ENCODE measurements around the gene ABCA1. TPM values are rescaled to one million over a fixed set of nuclear protein-coding genes. Genes with fewer than 3 reads are reported as not detected.

Gene ABCA1
- total and polyA plus RNA-seq, 2 of the 13 experiments (the other 11 are each of a cell fraction or from before 2014, with no cell fraction given), result 26.8 to 63.8 TPM

- H2AFZ ChIP-seq (ENCODE audit: low read length), result no peak overlapping the region
- no peaks in the 10 kb centered on the region for H3K27me3 ChIP-seq (ENCODE audit: control insufficient read depth in 1 of 2, insufficient read depth in 2 of 2, low read length in 2 of 2)
- H3K9me3 ChIP-seq (ENCODE audit: low read length), result no peaks in the 10 kb centered on the region
- no peaks in the 10 kb centered on the region; the same call in 1 of the 2 replicates for H3K4me1 ChIP-seq (ENCODE audit: insufficient read depth, low read length)
- H3K36me3 ChIP-seq (replicated peaks in 1 of 2; ENCODE audit: control insufficient read depth in 1 of 2, insufficient read depth in 2 of 2, low read length in 2 of 2), result no peaks in the 10 kb centered on the region
- in situ Hi-C loops (cut with HindIII; ENCODE audit: extremely low pct_ligation_motif_present, low pct_unique_long_range_greater_than_20kb), result no loop called here
- ChIA-PET POLR2A (no interaction called here), CTCF (ENCODE audit: low intra/inter-chr PET ratio, low total read pairs) (no interaction called here)
- no peak for ATAC-seq
- H3K27ac ChIP-seq (ENCODE audit: extremely low read length, insufficient read depth, low read length), result no peak overlapping the region
- intact Hi-C loops (cut with micrococcal nuclease; ENCODE audit: unreplicated experiment), result loop anchor here (5.0 kb wide), 1 partner anchor 953 kb away; no protein-coding TSS in a partner anchor
- H4K20me1 ChIP-seq (ENCODE audit: insufficient read depth, low read length), result no peaks in the 10 kb centered on the region
- 3% methylated on average over 1 of the region's 1 CpG for WGBS (ENCODE audit: low lambda C conversion rate)
- no peak overlapping the region for H3K9ac ChIP-seq (ENCODE audit: insufficient read depth, low read depth, low read length)
- H3K4me2 ChIP-seq (ENCODE audit: low read depth, low read length), result no peak overlapping the region
- no TSS peak for BruUV-seq (replicated peaks)
- no peak for DNase-seq (ENCODE audit: low spot score)
- TF ChIP-seq DPF2 (CRISPR knock-in tag; IDR thresholded peaks at IDR 0.05; ENCODE audit: borderline replicate concordance, low read depth), result no peak
- no peak for TF ChIP-seq LRRFIP1 (CRISPR knock-in tag; conservative IDR thresholded peaks at IDR 0.05)
- no peak for TF ChIP-seq PAWR (CRISPR knock-in tag; IDR thresholded peaks at IDR 0.05; ENCODE audit: borderline replicate concordance)
- TF ChIP-seq ZMYM4 (CRISPR knock-in tag; IDR thresholded peaks at IDR 0.05), result no peak
- TF ChIP-seq NCOR1 (IDR thresholded peaks at IDR 0.05; ENCODE audit: borderline replicate concordance, low read length), result no peak
- no peak for FAIRE-seq
- H3K4me3 ChIP-seq (replicated peaks in 1 of 3; ENCODE audit: insufficient read depth in 1 of 3, low read depth in 2 of 3, low read length in 3 of 3), result no peak overlapping the region
- H3K79me2 ChIP-seq (ENCODE audit: insufficient read depth, low read length), result no peaks in the 10 kb centered on the region
Measured at GRCh38 chr9:104740621-104741020, 187.3 kb downstream of the ABCA1 start.

GRCh38 chr9:104738452-104738851, 189.5 kb downstream of the ABCA1 start:
- CTCF ChIA-PET (ENCODE audit: low intra/inter-chr PET ratio, low total read pairs), result no interaction called here
- TF ChIP-seq ATF7 (IDR thresholded peaks at IDR 0.05), result no peak
- TF ChIP-seq ATF7 (CRISPR knock-in tag; IDR thresholded peaks at IDR 0.05), result no peak
- no peak for TF ChIP-seq ZBTB37 (CRISPR knock-in tag; IDR thresholded peaks at IDR 0.05)
- no peak for TF ChIP-seq ZNF552 (CRISPR knock-in tag; IDR thresholded peaks at IDR 0.05; ENCODE audit: borderline replicate concordance)
- no peak for TF ChIP-seq DR1 (CRISPR knock-in tag; IDR thresholded peaks at IDR 0.05)
- no peak for TF ChIP-seq SSRP1 (CRISPR knock-in tag; IDR thresholded peaks at IDR 0.05)
- TF ChIP-seq SALL2 (CRISPR knock-in tag; IDR thresholded peaks at IDR 0.05), result no peak

More at GRCh38 chr9:104738452-104738851, 189.5 kb downstream of the ABCA1 start:
- no peak overlapping the region for H3K9ac ChIP-seq (ENCODE audit: insufficient read depth, low read depth, low read length)
- in situ Hi-C loops (cut with HindIII; ENCODE audit: extremely low pct_ligation_motif_present, low pct_unique_long_range_greater_than_20kb), result no loop called here
- no peak overlapping the region for H2AFZ ChIP-seq (ENCODE audit: low read length)
- H3K9me3 ChIP-seq (ENCODE audit: low read length), result no peaks in the 10 kb centered on the region
- no peak overlapping the region for H3K4me2 ChIP-seq (ENCODE audit: low read depth, low read length)
- H3K27me3 ChIP-seq (ENCODE audit: control insufficient read depth in 1 of 2, insufficient read depth in 2 of 2, low read length in 2 of 2), result no peaks in the 10 kb centered on the region
- H3K36me3 ChIP-seq (replicated peaks in 1 of 2; ENCODE audit: control insufficient read depth in 1 of 2, insufficient read depth in 2 of 2, low read length in 2 of 2), result no peaks in the 10 kb centered on the region
- no peak for DNase-seq (ENCODE audit: low spot score)
- H3K4me1 ChIP-seq (ENCODE audit: insufficient read depth, low read length), result no peaks in the 10 kb centered on the region; the same call in 1 of the 2 replicates
- WGBS (ENCODE audit: low lambda C conversion rate), result 41% methylated on average over 3 of the region's 3 CpGs
- H4K20me1 ChIP-seq (ENCODE audit: insufficient read depth, low read length), result no peaks in the 10 kb centered on the region
- POLR2A ChIA-PET, result no interaction called here
- BruUV-seq (replicated peaks), result no TSS peak
- H3K4me3 ChIP-seq (replicated peaks in 1 of 3; ENCODE audit: insufficient read depth in 1 of 3, low read depth in 2 of 3, low read length in 3 of 3), result no peak overlapping the region
- ATAC-seq, result no peak
- H3K27ac ChIP-seq (ENCODE audit: extremely low read length, insufficient read depth, low read length), result no peak overlapping the region
- FAIRE-seq, result no peak
- H3K79me2 ChIP-seq (ENCODE audit: insufficient read depth, low read length), result no peaks in the 10 kb centered on the region
- intact Hi-C loops (cut with micrococcal nuclease; ENCODE audit: unreplicated experiment), result no loop called here
